Adrenal gland (tissue), 5 donors: Measurements from ENCODE around the gene CACNG5.

Source experiments
- POLR2A ChIP-seq, 2 donors: fragments of 450-650 bp; IDR thresholded peaks; one replicate each; pipeline ENCODE4 v1.6.1; 2017; ENCODE audit warnings: antibody characterized with exemption in 2 of 2, mild to moderate bottlenecking in 2 of 2, moderate library complexity in 1 of 2
- TF ChIP-seq, protein P1 (sequence below), 6 experiments: fragments of 450-650 bp in 4 of 6; fragments of 200-600 bp in 2 of 6; sonication (generic) in 1 of 6; IDR thresholded peaks; 1 replicate in 5 of 6; 2 replicates in 1 of 6; pipeline versions ENCODE4 v1.5.1 to v1.8.0; 2016 to 2021; ENCODE audit warnings: antibody characterized with exemption in 6 of 6, mild to moderate bottlenecking in 2 of 6, moderate library complexity in 1 of 6
- donor health status: DM: no; HTN: no; CAD: no.

DNA sequence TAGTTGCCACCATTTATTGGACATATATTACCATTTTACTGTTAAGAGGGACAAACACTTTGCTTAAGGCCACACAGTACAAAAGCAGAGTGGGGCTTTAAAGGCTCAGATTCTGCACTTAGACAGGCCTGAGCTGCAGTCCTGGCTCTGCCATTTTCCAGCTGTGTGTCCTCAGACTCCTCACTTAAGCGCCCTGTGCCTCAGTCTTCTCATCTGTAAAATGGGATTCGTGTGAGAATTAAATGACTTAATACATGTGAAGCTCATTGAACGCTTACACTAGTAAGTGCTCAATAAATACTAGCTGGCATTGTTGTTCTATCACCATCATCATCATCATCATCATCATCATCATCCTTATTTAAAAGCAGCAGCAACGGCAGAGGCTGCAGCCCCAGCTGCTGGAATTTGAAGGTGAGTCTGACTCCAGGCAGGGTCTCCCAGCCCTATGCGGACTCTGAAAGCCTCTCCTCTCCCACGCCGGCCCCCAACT lies 445 bp upstream of the CACNG5 start:
- TF ChIP-seq POLR2A (IDR thresholded peaks at IDR 0.05): no peak
- TF ChIP-seq, protein P1, sequence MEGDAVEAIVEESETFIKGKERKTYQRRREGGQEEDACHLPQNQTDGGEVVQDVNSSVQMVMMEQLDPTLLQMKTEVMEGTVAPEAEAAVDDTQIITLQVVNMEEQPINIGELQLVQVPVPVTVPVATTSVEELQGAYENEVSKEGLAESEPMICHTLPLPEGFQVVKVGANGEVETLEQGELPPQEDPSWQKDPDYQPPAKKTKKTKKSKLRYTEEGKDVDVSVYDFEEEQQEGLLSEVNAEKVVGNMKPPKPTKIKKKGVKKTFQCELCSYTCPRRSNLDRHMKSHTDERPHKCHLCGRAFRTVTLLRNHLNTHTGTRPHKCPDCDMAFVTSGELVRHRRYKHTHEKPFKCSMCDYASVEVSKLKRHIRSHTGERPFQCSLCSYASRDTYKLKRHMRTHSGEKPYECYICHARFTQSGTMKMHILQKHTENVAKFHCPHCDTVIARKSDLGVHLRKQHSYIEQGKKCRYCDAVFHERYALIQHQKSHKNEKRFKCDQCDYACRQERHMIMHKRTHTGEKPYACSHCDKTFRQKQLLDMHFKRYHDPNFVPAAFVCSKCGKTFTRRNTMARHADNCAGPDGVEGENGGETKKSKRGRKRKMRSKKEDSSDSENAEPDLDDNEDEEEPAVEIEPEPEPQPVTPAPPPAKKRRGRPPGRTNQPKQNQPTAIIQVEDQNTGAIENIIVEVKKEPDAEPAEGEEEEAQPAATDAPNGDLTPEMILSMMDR (IDR thresholded peaks at IDR 0.05): no peak
